Epithelial cell of esophagus (primary cell): ENCODE data around the gene F12.
A peak's percentile ranks its signal among the peaks of the same experiment; 100 is the strongest.

Source experiments
- DNase-seq: peaks from one replicate; pipeline ENCODE4 v3.0.0; 2010; ENCODE audit warnings: low read depth
- H3K4me3 ChIP-seq: 2 replicates; pipeline ENCODE4 v1.5.1; 2011; ENCODE audit warnings: mild to moderate bottlenecking, low read length, control low read depth
- CTCF ChIP-seq: IDR thresholded peaks from 2 replicates; pipeline ENCODE4 v1.5.1; 2011; ENCODE audit warnings: low read depth, mild to moderate bottlenecking, low read length, control low read depth, inconsistent platforms; ENCODE audit not compliant: insufficient read depth; ENCODE audit errors: missing control alignments

F12 gene

GRCh38 chr5:177359451-177359851 is 49.9 kb downstream of the F12 start:
- no peak for TF ChIP-seq CTCF
- H3K4me3 ChIP-seq = no peak overlapping the region
- DNase-seq = no peak

- no peak for DNase-seq
- no peak overlapping the region for H3K4me3 ChIP-seq
- TF ChIP-seq CTCF = no peak
Measured at GRCh38 chr5:177358370-177358819, 51.0 kb downstream of the F12 start.

- peak within 1 kb of the TSS; percentile 22 for H3K4me3 ChIP-seq
- DNase-seq = peak; percentile 51
- TF ChIP-seq CTCF = no peak
Measured at GRCh38 chr5:177357459-177358351, 51.7 kb downstream of the F12 start, which contains the start of gene RGS14. Gene RGS14 (plus strand): TSS chr5:177357924. CDS start chr5:177358025, 101 bp downstream.

- H3K4me3 ChIP-seq = no peak overlapping the region
- no peak for DNase-seq
- TF ChIP-seq CTCF = no peak
Measured at GRCh38 chr5:177357146-177357458, 52.3 kb downstream of the F12 start.

GRCh38 chr5:177356746-177357145 is 52.6 kb downstream of the F12 start:
- H3K4me3 ChIP-seq = no peak overlapping the region
- DNase-seq = no peak
- TF ChIP-seq CTCF = no peak

GRCh38 chr5:177355868-177356168 is 53.5 kb downstream of the F12 start:
- DNase-seq = no peak
- no peak for TF ChIP-seq CTCF
- no peak overlapping the region for H3K4me3 ChIP-seq

GRCh38 chr5:177355162-177355867 is 54.0 kb downstream of the F12 start:
- H3K4me3 ChIP-seq = no peak overlapping the region
- DNase-seq = no peak
- TF ChIP-seq CTCF = no peak
